Duodenal mucosa (tissue), 2 donors: ENCODE measurements around the gene CDK6.
"Not testable (repeated sequence)": the region's sequence is repeated elsewhere in the genome, so short reads cannot be mapped to it uniquely, and the experiment has no call there.

Experiments
- H3K27ac ChIP-seq: one replicate; pipeline ENCODE4 v1.7.0; 2013; ENCODE audit warnings: low read depth, low read length
- H3K27me3 ChIP-seq, 2 donors: one replicate each; pipeline ENCODE4 v1.7.0; 2013; ENCODE audit warnings: low read length in 2 of 2, control low read depth in 1 of 2; ENCODE audit not compliant: insufficient read depth in 2 of 2, control insufficient read depth in 1 of 2
- H3K36me3 ChIP-seq, 2 donors: one replicate each; pipeline ENCODE4 v1.7.0; 2013; ENCODE audit warnings: low read length in 2 of 2, control low read depth in 1 of 2; ENCODE audit not compliant: insufficient read depth in 2 of 2, control insufficient read depth in 1 of 2
- H3K4me1 ChIP-seq, 2 donors: one replicate each; pipeline ENCODE4 v1.7.0; 2013; ENCODE audit warnings: low read length in 2 of 2, control low read depth in 1 of 2; ENCODE audit not compliant: insufficient read depth in 2 of 2, control insufficient read depth in 1 of 2
- H3K4me3 ChIP-seq, 2 donors: one replicate each; pipeline ENCODE4 v1.7.0; 2013; ENCODE audit warnings: low read length in 2 of 2, low read depth in 1 of 2
- H3K9ac ChIP-seq, 2 donors: one replicate each; pipeline ENCODE4 v1.7.0; 2013; ENCODE audit warnings: low read length in 2 of 2, low read depth in 1 of 2
- H3K9me3 ChIP-seq, 2 donors: one replicate each; pipeline ENCODE4 v1.7.0; 2013; ENCODE audit warnings: low read length in 2 of 2, control low read depth in 1 of 2; ENCODE audit not compliant: control insufficient read depth in 1 of 2

The CDK6 gene

DNA sequence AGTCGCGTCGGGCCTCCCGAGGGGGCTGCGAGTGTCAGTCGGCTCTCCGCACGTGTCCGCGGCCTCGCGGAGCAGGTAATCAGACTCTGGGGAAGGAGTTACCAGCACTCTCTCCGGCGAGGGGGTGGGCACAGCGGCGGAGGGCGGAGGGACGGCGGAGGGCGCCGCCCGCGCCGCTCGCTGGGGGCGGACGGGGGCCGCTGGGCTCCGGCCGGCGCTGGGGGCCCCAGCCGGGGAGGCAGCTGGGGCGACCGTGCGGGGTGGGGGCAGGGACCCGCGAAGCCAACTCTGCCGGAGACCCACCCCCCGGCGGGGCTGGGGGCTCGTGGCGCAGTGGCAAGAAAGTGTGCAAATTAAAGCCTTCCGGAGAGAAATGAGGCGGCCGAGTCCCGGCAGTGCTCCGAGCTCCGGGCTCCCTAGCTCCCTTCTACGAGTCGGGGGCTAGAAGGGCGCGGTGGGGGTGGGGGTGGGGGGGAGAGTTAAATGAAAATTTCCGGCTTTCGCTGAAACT is at the start of gene CDK6:
CDK6 (minus strand) TSS at position 85 of the 511 bp plus-strand sequence. CDS start 3,250 bp downstream, outside the sequence.
- Histone ChIP-seq H3K27me3 (no peaks in the 10 kb centered on the region), H3K36me3 (no peaks in the 10 kb centered on the region), H3K27ac (peak within 1 kb of the TSS; percentile 59), H3K4me3 (peak within 1 kb of the TSS; percentile 97 to 99), H3K9ac (peak within 1 kb of the TSS; percentile 90 to 96), H3K9me3 (no peaks in the 10 kb centered on the region), H3K4me1 (peaks cover 11% of the 10 kb centered on the region in 2 donors)

GRCh38 chr7:92886039-92886438 is 49.7 kb upstream of the CDK6 start:
- not testable (repeated sequence) for H3K9ac ChIP-seq, H3K9me3 ChIP-seq, H3K4me3 ChIP-seq, H3K36me3 ChIP-seq, H3K27me3 ChIP-seq, H3K4me1 ChIP-seq, H3K27ac ChIP-seq

DNA sequence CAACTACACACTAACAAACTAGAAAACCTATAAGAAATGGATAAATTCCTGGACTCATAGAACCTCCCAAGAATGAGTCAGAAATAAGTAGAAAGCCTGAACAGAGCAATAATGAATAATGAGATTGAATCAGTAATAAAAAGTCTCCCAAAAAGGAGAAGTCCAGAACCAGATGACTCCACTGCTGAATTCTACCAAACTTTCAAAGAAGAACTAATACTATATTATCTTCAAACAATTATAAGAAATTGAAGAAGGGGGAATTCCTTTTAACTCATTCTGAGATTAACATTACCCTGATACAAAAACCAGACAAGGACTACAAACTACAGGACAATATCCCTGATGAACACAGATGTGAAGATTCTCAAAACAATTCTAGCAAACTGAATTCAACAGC is 47.8 kb upstream of the CDK6 start:
- H3K9ac ChIP-seq: no peak overlapping the region
- no peaks in the 10 kb centered on the region for H3K4me1 ChIP-seq
- H3K4me3 ChIP-seq: no peak overlapping the region
- H3K27ac ChIP-seq: no peak overlapping the region
- H3K27me3 ChIP-seq: no peaks in the 10 kb centered on the region
- no peaks in the 10 kb centered on the region for H3K36me3 ChIP-seq
- peaks cover 4% of the 10 kb centered on the region in 2 donors for H3K9me3 ChIP-seq

GRCh38 chr7:92882760-92883159 is 46.4 kb upstream of the CDK6 start:
- H3K4me3 ChIP-seq: no peak overlapping the region

GRCh38 chr7:92881091-92881485 is 44.7 kb upstream of the CDK6 start:
- Histone ChIP-seq H3K27me3 (no peaks in the 10 kb centered on the region), H3K4me1 (no peaks in the 10 kb centered on the region), H3K27ac (no peak overlapping the region)

More at GRCh38 chr7:92882760-92883159, 46.4 kb upstream of the CDK6 start:
- no peak overlapping the region for H3K9ac ChIP-seq
- no peaks in the 10 kb centered on the region for H3K4me1 ChIP-seq
- H3K27ac ChIP-seq: no peak overlapping the region
- no peaks in the 10 kb centered on the region for H3K36me3 ChIP-seq
- H3K9me3 ChIP-seq: peaks cover 4% of the 10 kb centered on the region in 2 donors
- no peaks in the 10 kb centered on the region for H3K27me3 ChIP-seq

DNA sequence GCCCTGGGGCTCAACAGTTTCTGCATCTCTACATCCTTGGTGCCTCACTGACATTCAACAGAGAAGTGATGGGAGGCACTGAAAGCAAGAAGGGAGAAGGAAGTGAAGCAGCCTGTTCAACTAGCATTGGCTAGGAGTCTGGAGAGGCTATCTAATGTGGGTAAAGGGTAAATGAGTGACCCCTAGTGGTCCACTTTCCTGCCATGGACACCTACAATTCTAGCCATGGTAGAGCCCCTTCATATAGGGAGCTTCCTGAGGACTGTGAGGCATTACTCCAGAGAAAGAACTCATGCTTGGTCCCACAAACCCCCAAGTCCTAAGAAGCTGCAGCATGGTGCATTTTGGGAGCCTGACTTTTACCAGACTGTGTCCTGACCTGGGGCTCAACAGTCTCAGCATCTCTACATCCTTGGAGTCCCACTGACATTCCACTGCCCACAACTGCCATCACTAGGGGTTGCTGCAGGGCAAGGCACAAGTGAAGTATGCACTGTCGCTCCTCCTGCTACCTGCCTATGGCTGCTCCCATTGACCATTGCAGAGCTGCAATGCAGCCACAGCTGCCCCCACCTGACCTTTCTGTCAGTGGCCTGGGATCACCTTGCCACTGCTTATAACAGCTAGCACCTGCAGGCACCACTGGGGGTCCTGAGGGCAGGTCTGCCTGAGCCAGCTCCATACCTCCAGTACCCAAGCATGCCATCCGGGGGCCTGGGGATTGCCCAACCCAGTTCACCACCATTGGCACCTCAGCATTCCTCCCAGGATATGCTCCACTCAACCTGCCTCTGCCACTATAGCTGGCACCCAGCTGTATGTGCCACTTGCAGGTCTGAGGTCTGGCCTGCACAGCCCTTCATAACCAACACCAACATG is 44.1 kb upstream of the CDK6 start:
- no peaks in the 10 kb centered on the region for H3K4me1 ChIP-seq
- H3K4me3 ChIP-seq: no peak overlapping the region
- no peak overlapping the region for H3K9ac ChIP-seq
- no peak overlapping the region for H3K27ac ChIP-seq
- no peaks in the 10 kb centered on the region for H3K36me3 ChIP-seq
- peaks cover 0 to 4% of the 10 kb centered on the region in 2 donors for H3K9me3 ChIP-seq
- no peaks in the 10 kb centered on the region for H3K27me3 ChIP-seq

More at GRCh38 chr7:92881091-92881485, 44.7 kb upstream of the CDK6 start:
- Histone ChIP-seq H3K9ac (no peak overlapping the region), H3K4me3 (no peak overlapping the region), H3K36me3 (no peaks in the 10 kb centered on the region), H3K9me3 (peaks cover 0 to 4% of the 10 kb centered on the region in 2 donors)

DNA sequence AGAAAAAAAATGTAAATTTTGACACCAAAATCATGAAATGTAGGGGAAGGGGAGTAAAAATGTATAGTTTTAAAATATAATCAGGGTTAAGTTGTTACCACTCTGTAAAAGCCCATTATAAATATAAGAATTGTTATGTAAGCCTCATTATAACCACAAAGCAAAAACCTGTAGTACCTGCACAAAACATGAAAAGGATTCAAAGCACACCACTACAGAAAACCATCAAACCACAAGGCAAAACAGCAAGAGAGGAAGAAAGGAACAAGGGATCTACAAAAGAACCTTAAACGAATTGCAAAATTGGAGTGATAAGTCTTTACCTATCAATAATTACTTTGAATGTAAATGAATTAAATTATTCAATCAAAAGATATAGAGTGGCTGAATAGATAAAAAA is 41.0 kb upstream of the CDK6 start:
- Histone ChIP-seq H3K4me3 (no peak overlapping the region), H3K4me1 (no peaks in the 10 kb centered on the region), H3K9me3 (no peaks in the 10 kb centered on the region), H3K9ac (no peak overlapping the region), H3K27me3 (no peaks in the 10 kb centered on the region), H3K36me3 (no peaks in the 10 kb centered on the region), H3K27ac (no peak overlapping the region)

DNA sequence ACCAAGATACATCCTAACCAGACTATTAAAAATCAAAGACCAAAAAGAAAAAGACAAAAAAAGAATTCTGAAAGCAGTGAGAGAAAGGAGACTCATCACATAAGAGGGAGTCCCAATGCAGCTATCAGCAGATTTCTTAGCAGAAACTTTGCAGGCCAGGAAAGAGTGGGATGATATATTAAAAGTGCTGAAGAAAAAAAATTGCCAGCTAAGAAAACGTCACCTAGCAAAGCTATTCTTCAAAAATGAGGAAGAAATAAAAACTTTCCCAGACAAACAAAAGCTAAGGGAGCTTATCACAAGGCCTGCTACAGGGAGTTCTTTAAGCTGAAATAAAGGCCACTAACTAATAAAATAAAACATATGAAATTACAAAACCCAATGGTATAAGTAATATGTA is 40.5 kb upstream of the CDK6 start:
- Histone ChIP-seq H3K4me3 (no peak overlapping the region), H3K27me3 (no peaks in the 10 kb centered on the region), H3K36me3 (no peaks in the 10 kb centered on the region)

DNA sequence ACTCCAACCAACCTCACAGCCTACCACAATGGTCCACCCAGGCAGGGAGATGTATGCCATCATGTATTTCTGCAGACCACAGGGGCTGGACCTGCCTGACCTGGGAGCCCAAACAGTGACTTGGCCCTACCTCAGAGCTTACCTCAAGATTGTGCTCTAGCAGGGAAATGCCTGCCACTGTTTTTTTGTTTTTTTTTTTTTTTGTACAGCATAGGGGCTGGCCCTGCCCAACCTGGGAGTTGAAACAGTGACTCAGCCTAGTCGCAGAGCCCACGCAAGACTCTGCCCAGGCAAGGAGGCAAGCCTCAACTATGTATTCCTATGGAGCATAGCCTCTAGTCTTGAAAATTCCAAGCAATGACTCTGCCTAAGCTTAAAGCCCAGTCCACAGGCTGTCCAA is 39.3 kb upstream of the CDK6 start:
- Histone ChIP-seq H3K4me1 (no peaks in the 10 kb centered on the region), H3K4me3 (no peak overlapping the region), H3K27me3 (no peaks in the 10 kb centered on the region), H3K27ac (no peak overlapping the region), H3K9ac (no peak overlapping the region), H3K36me3 (no peaks in the 10 kb centered on the region), H3K9me3 (no peaks in the 10 kb centered on the region)

More for the DNA sequence above, 40.5 kb upstream of the CDK6 start:
- H3K4me1 ChIP-seq: no peaks in the 10 kb centered on the region
- H3K9ac ChIP-seq: no peak overlapping the region
- no peaks in the 10 kb centered on the region for H3K9me3 ChIP-seq
- no peak overlapping the region for H3K27ac ChIP-seq

- no peaks in the 10 kb centered on the region for H3K4me1 ChIP-seq
- H3K9ac ChIP-seq: no peak overlapping the region
- no peak overlapping the region for H3K4me3 ChIP-seq
- no peaks in the 10 kb centered on the region for H3K36me3 ChIP-seq
- no peak overlapping the region for H3K27ac ChIP-seq
- H3K9me3 ChIP-seq: no peaks in the 10 kb centered on the region
- H3K27me3 ChIP-seq: no peaks in the 10 kb centered on the region
Observed at GRCh38 chr7:92875173-92875572, 38.8 kb upstream of the CDK6 start.
